ENCODE data around the gene SLC7A9. TPM values are rescaled to one million over a fixed set of nuclear protein-coding genes. Genes with fewer than 3 reads are reported as not detected.

SLC7A9 gene
- total RNA-seq, 2 experiments from 2014 or later, result not detected

DNA sequence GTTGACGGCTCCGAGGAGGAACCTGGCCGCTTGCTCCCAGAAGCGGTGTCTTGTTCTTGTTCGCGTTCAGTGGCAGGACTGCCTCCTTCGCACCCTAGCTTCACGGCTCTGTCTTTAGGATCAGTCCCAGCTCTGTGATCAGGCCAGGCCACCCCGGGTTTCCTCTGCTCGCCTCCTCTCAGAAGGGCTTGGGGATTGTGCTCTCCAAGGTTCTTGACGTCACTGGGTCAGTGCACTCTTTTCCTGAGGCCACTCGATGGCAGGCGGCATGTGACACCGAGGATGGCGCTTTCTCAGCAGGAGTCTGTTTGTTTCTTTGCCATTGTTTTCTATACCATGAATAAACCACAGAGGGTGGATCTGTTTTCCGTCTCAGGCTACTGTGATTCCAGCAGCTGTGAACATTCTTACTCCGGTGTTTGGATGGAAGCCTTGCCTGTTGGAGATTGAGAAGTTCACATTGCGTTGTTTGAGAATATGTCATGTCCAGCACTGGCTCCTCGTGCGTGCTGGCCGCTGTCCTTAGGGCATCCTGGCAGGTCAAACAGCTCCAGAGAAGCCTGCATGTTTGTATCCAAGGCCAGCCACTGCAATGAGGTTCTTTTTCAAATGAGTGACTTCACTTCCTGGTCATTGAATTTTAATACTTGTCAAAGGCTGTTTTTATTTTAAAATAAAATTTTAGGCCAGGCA, 44.5 kb downstream of the SLC7A9 start:
- no peak overlapping the region for H3K4me3 Mint-ChIP-seq
- TF ChIP-seq, protein P1, sequence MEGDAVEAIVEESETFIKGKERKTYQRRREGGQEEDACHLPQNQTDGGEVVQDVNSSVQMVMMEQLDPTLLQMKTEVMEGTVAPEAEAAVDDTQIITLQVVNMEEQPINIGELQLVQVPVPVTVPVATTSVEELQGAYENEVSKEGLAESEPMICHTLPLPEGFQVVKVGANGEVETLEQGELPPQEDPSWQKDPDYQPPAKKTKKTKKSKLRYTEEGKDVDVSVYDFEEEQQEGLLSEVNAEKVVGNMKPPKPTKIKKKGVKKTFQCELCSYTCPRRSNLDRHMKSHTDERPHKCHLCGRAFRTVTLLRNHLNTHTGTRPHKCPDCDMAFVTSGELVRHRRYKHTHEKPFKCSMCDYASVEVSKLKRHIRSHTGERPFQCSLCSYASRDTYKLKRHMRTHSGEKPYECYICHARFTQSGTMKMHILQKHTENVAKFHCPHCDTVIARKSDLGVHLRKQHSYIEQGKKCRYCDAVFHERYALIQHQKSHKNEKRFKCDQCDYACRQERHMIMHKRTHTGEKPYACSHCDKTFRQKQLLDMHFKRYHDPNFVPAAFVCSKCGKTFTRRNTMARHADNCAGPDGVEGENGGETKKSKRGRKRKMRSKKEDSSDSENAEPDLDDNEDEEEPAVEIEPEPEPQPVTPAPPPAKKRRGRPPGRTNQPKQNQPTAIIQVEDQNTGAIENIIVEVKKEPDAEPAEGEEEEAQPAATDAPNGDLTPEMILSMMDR (IDR thresholded peaks at IDR 0.05), result no peak
- no peaks in the 10 kb centered on the region for H3K36me3 Mint-ChIP-seq (ENCODE audit: low read depth)
- ChIA-PET CTCF (no interaction called here), POLR2A (no interaction called here)
- H3K9me3 Mint-ChIP-seq, result no peaks in the 10 kb centered on the region
- DNase-seq (no peak), ATAC-seq (no peak)
- peaks cover 6% of the 10 kb centered on the region for H3K4me1 Mint-ChIP-seq (ENCODE audit: low read depth)
- H3K27me3 Mint-ChIP-seq, result peaks cover 12% of the 10 kb centered on the region
- intact Hi-C loops (cut with micrococcal nuclease), result no loop called here
- no peak overlapping the region for H3K27ac Mint-ChIP-seq

DNA sequence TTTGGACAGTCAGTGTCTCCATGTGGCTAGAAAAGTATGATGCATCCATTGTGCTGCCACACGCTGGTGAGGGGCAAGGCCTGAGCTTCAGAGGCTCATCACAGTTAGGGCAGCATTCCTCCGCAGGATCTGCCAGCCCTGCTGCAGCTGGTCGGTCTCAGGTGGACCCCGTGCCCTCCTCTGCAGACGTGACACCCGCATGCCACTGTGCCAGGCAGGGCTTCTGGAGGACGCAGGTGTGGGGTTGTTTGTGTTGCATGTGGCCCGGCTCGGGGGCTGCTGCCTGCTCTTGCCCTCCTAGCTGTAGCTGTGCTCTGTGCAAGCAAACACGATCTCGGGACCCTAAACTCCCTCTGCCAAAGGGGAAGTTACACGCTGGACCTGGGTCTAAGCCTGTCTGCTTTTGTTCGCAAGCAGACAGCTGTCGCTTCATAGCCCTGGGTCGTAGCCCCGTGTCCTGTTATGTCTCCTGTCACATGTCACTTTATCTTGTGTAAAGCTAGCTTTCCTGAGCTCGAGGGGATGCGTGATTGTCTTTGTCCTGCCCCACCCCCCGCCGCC, 45.3 kb downstream of the SLC7A9 start:
- DNase-seq (no peak), ATAC-seq (no peak)
- Mint-ChIP-seq H3K4me3 (no peak overlapping the region), H3K4me1 (ENCODE audit: low read depth) (peaks cover 13% of the 10 kb centered on the region), H3K9me3 (no peaks in the 10 kb centered on the region), H3K27ac (no peak overlapping the region), H3K27me3 (peaks cover 15% of the 10 kb centered on the region), H3K36me3 (ENCODE audit: low read depth) (no peaks in the 10 kb centered on the region)
- POLR2A ChIA-PET, result no interaction called here
- intact Hi-C loops (cut with micrococcal nuclease), result no loop called here
- CTCF ChIA-PET, result interaction anchor here (0.6 kb wide), 1 partner anchor 124 kb away, joined by 3 read pairs; no protein-coding TSS in a partner anchor
- TF ChIP-seq, protein P1 (IDR thresholded peaks at IDR 0.05), result no peak

DNA sequence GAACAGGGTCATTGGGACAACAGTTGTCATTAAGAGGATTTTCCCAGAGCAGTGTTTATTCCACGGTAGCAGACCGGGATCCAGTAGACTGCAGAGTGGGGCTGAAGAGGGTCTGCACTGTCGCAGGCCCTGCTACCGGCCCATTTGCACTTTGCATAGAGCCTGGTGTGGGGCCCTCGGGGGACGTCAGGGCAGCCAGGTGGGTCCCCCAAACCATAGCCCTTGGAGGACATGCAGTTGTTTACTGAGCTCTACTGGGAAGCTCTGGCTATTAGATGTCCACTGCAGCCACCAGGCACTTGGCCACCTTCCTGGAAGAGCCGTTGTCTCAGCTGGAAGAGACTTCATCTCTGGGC, 45.8 kb downstream of the SLC7A9 start:
- ChIA-PET CTCF (interaction anchor here (0.6 kb wide), 1 partner anchor 124 kb away, joined by 3 read pairs; no protein-coding TSS in a partner anchor), POLR2A (no interaction called here)
- ATAC-seq (no peak), DNase-seq (no peak)
- Mint-ChIP-seq H3K36me3 (ENCODE audit: low read depth) (no peaks in the 10 kb centered on the region), H3K27ac (no peak overlapping the region), H3K4me1 (ENCODE audit: low read depth) (peaks cover 13% of the 10 kb centered on the region), H3K4me3 (no peak overlapping the region), H3K27me3 (peaks cover 15% of the 10 kb centered on the region), H3K9me3 (no peaks in the 10 kb centered on the region)
- intact Hi-C loops (cut with micrococcal nuclease), result no loop called here
- TF ChIP-seq, protein P1 (IDR thresholded peaks at IDR 0.05), result no peak

DNA sequence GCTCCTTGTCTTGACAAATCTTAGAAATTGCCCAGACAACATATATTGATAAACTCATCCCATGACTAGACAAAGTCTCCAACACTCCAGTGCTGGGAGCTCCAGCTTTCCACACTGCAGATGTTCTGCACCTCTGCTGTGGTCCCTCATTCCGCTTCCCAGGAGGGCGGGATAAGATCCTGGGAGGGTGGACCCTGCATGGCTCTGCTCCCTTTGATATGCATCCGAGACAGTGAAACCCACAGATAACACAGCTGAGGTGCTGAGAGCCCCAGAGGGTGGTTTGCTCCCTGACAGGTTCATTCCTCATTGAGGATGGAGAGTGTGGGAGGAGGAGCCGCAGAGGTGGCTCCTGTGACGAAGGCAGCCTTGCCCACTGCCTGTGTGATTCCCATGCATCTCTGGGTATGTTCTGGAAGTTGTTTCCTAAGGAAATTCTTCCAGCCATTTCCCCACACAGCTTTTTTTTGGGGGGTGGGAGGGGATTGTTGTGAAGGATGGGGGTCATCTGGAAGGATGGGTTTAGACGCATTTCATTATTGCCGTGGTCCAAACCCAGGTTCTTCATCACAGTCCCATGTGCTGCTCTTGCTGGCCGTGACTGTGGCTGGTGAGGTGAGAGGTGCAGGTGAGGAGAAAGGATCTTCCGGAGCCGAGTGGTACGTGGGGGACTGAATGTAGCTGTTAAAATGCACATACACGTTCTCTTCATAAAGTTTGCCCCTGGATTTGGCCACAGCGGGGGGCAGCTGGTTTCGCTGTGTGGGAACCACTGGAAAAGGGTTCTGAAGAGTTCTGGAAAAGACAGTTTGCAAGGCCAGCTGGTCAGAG, 46.4 kb downstream of the SLC7A9 start:
- Mint-ChIP-seq H3K27me3 (peaks cover 16% of the 10 kb centered on the region), H3K9me3 (no peaks in the 10 kb centered on the region), H3K4me1 (ENCODE audit: low read depth) (peaks cover 13% of the 10 kb centered on the region), H3K4me3 (no peak overlapping the region), H3K27ac (no peak overlapping the region), H3K36me3 (ENCODE audit: low read depth) (no peaks in the 10 kb centered on the region)
- CTCF ChIA-PET, result no interaction called here
- DNase-seq (no peak), ATAC-seq (no peak)
- TF ChIP-seq, protein P1 (IDR thresholded peaks at IDR 0.05), result no peak
- intact Hi-C loops (cut with micrococcal nuclease), result no loop called here
- POLR2A ChIA-PET, result no interaction called here
